GM18868 (cell line): Measurements from ENCODE around the gene LRCOL1.

Experiments used
- ATAC-seq: cut with Tn5 transposase; IDR thresholded peaks from one replicate; pipeline ENCODE4 v1.9.1; 2021; ENCODE audit warnings: mild to moderate bottlenecking, moderate library complexity; ENCODE audit not compliant: unreplicated experiment

Gene LRCOL1

DNA sequence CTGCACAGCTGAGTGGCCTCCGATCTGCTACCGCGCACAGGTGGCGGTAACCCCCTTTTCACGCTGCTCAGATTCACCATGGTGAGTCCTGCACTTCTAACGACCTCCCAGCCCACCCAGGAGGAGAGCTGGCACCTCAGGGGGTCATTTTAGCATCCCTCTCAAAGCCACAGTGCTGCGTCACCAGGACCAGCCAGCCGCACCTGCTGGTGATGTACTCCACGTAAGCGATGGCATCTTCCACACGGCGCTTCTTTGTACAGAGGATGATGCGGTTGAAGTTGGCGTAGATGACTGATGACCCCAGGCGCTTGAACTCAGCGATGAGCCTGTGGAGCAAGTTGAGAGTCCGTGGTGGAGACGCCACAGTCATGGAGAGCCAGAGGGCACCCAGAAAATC is 27.4 kb upstream of the LRCOL1 start:
- ATAC-seq, result no peak

DNA sequence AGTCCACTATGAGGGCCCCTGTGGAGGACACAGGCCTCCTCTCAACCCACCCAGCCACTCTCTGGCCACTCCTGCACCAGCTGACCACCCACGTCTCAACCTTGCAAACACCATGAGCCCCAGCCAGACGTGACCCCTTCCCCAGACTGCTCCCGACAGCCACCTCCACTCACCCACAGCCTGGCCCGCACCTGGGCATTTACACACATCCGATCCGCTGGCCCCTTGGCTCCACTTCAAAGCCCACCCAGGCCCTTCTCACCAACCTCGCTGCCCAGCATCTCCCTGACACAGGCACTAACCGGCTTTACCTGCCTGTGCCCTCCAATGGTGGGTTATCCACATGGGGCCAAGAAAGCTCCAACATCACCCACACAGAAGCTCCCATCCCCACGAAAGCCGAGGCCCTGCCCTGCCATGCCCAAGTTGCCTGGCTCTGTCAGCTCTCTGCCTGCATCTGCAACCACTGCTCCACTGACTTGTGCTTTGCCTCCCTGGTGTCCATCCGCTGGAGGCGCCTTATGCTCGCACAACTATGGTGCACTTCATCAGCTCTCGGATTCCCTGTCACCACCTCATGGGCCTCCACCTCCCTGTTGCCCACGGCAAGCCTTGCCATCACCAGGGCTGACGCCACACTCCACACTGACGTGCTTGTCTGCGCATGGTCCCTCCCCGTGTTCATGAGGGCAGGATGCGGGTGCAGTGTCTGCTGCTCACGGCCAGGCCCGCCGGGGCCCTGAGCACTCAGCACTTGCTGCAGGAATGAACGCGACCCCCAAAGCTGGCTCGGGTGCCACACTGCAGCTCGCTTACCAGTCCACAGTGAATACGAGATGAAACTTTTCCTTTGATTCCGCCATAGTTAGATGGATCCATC is 24.9 kb upstream of the LRCOL1 start:
- ATAC-seq, result no peak

DNA sequence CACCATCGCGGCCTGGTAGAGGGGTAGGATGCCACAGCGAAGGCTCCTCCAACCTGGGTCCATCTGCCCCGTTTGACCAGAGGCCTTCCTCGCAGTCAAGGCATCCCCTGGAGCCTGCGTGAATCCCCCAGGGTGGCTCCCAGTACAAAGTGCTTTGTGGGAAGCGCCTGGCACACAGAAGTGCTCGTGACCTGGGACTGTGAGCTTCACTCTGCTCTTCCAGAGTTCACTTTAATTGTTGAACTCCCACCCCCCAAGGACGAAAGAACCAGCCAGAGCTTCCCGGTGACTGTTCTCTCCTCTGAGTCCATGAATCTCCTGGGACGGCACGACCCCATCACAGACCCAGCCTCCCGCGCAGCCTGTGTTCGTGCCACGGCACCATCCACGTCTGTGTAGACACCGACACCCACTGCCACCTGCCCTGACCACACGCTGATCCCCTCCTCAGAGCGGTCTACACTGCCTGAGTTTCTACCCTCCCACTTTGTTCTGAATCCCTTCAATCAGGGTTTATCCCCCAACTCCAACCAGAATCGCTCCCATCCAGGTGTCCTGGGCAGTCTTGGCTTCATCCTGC is 24.1 kb upstream of the LRCOL1 start:
- ATAC-seq, result no peak

DNA sequence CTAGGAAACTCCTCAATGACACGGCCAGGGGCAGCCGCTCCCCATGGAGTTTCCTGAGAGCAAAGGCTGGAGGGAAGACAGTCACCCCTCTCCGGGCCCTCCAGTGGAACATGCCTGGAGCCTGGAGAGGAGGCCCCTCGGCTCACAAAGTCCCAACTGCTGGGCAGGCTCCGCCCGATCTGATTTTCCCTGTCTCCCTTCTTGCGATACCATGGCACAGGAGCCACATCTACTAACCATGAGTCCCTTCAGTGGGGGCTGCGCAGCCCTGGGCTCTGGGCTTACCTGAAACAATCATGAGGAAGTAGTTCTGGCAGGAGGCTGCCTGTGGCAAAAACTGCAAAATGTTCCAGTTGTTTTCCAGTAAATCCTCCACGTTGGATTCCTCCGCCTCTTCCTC is 23.5 kb upstream of the LRCOL1 start:
- no peak for ATAC-seq

DNA sequence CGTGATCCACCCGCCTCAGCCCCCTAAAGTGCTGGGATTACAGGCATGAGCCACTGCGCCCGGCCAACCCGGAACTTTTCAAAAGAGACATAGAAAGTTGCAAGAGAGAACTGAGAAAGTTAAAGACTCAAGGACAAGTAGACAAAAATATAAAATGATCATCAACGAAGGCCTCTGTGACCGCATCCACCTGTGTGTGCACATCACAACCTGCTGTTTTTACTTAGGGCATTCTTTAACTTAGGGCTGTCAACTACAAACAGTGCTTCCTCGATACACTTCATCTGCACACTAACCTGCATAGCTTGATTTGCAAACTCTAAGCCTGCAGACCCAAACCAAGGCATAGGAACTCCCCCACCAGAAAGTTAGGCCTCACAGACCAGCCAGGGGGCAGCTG is 23.0 kb upstream of the LRCOL1 start:
- ATAC-seq, result no peak

DNA sequence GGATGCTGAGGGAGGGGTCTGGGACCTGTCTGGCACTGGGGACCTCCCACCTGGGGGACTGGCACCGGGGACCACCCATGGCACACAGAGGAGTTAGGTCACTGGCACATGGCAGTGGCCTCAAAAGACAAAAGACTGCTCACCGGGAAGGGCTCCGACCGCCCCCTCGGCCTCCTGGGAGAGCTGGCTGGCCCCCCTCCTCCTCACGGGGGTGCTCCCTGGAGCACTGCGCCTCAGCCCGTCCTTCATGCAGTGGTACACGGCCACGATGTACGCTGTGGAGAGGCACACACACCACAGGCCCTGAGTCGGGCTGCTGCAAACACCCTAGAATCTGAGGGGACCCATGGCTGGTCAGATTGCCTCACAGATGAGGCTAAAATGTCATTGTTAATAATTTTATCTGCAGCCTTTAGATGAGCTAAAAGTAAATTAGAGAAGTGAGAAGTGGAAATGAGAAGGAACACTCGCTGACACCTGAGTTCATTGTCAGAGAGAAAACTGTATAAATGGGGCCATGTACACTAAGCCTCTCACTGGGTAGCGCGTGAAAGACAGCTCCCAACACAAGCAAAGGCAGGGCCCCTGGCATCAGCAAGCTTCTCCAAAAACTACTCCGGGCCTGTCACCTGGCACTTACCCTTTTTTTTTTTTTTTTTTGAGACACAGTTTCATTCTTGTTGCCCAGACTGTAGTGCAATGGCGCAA is 22.3 kb upstream of the LRCOL1 start:
- no peak for ATAC-seq

DNA sequence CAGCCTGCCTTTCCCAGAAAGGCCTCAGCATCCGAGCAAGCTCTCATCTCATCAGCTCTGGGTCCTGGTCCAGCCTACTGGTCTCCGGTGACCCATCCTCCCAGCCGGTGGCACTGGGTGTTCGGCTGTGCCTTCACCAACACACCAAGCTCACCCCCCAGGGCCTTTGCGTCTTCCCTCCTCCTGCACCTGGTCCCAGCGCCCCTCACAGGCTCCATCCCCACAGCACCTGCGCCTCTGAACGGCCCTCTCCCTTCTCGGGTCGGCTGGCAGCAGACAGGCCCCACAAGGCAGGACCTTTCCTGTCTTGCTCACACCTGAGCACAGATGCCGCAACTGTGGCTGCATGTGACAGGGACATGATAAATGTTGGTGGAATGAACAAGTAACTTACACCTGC is 21.3 kb upstream of the LRCOL1 start:
- no peak for ATAC-seq

DNA sequence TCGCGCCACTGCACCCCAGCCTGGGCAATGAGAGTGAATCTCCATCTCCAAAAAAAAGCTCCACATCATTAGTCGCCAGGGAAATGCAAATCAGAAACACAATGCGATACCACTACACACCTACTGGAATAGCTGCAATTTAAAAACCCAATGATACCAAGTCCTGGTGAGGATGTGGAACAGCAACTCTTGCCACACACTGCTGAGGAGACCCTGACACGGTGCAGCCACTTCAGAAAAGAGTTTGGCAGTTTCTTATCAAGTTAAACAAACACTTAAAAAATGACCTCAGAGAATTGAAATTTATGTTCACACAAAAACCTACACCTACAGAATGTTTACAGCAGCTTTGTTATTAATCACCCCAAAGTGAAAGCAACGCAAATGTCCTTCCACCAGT is 20.3 kb upstream of the LRCOL1 start:
- ATAC-seq, result no peak

DNA sequence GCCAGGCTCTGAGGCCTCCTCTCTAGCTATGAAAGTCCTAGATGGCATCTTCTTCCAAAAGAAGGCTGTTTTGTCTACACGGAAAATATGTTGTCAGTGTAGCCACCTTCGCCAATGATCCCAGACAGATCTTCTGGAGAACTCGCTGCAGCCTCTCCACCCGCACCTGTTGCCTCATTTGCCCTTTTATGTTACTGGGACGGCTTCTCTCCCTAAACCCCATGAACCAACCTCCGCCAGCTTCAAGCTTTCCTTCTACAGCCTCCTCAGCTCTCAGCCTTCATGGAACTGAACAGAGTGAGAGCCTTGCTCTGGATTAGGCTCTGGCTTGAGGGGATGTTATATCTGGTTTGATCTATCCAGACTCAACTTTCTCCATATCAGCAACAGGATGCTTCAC is 18.9 kb upstream of the LRCOL1 start:
- no peak for ATAC-seq

DNA sequence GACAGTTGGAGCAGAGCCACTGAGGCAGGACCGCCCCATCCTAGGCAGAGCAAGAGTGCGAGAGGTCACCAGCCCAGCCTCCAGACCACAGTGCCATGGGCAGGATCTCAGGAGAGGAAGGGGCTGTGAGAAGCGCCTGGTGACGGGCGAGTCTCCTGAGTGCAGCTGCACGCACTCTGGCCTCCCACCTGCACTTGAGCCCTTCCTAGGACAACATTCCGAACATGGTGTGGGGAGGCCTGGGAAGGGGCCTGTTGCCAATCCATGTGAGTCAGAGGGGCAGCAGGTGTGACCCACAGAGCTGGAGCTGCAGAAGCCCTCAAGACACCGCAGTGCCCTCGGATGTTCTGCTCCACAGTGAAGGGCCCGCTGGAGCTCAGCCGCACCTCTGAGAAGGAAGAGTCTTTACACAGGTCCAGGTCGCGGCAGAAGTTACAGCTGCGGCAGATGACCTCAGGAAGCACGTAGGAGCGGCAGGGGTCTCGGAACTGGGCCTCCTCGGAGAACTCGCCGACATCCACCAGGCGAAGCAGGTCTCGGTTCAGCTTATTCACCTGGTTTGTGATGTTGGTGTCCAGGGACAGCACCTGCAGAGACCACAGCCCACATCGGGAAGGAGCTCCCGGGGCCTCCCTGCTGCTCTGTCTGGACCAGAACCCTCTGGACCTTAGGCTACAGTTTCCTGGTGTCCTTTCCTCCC is 15.5 kb upstream of the LRCOL1 start:
- no peak for ATAC-seq

DNA sequence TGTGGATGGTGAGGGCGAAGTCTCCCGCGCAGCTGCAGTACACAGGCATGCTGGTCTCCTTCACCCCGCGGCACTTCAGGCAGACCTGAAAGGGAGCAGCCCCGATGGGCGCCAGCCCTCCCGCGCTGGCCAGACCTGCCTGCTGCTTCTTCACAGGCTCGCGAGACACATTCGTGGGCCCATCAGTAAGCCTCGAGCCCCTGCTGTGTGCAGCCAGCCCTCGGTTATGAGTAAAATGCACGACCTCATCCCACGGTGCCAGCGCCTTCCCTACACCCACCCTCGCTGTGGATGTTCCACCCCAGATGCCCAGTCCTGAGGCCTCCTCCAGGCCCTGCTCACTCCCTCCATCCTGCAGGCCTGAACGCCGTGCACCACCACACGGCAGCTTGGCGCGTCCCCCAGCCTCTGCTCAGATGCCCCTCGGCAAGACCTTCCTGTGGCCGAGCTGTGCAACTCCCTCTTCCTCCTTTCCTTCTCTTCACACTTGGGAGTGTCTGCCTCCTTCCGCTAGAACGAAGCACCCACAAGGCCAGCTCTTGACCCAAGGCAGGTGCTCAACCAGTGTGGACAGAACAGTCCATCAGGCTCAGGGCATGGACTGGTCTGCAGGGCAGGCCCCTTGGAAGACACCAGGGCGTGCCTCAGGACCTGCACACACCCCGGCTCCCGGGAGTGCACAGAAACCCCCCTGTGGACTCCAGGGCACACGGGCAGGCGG is 14.7 kb upstream of the LRCOL1 start:
- no peak for ATAC-seq

DNA sequence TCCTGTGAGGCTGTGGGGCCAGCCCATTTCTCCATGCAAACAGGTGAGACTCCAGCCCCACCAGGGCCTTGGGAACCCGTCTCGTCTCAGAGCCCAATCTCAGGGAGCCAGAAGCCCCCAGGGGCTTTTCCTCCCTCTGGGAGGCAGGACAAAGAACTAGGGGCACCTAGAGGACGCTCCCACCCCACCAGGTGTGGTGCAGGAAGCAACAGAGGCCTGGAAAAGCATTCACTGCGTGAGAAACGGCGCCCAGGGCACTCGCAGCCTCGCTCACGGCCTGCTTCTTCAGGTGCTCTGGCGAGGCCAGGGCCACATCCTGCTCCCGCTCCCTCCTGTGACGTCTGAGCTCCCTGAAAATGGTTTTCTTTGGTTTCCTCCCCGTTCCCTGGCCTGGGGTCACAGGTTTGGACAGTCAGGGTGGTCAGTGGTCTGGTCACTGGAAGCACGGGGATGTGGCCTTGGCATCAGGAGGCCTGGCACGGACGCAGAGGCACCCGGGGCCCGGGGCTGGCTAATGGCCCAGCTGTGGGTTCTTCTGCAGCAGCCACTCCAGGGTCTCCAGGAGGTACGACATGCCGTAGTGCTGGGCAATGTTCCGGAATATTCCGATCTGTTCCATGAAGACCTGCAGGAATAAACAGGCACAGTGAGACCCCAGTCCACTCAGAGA is 13.9 kb upstream of the LRCOL1 start:
- ATAC-seq, result no peak

DNA sequence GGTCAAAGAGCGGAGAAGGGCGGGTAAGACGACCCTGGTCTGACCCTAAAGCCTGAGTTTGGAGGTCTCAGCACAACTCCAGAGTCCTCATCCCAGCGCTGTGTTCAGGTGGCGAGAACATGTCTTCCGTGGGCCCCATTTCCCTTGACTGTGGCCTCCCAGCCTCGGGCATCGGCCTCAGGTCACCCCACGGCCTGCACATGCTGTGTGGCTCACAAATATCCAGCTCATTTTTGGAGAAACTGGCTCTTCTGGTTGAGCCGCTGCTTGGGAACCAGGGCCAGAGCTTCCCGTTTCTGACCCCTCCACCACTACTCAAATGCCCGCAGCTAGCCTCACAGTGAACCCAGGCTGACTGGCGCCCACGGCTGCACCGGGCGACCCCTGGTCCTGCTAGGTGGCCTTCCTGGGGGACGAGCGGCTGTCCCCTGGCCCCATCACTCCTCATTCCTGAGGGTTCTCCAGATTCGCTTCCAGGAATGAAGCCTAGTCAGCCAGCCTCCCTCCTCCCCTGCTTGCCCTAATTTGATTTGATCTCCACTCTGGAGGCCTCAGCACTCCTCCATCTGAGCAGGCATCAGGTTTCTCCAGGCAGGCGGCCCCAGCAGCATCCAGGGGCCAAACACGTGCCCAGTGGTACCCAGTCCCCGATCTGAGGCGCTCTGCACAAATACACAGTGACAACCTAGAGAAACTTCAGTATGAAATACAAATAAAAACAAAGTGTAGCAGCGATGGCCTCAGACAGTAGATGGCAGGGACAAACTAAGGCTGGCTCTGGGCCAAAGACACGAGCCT is 12.9 kb upstream of the LRCOL1 start:
- ATAC-seq, result no peak

DNA sequence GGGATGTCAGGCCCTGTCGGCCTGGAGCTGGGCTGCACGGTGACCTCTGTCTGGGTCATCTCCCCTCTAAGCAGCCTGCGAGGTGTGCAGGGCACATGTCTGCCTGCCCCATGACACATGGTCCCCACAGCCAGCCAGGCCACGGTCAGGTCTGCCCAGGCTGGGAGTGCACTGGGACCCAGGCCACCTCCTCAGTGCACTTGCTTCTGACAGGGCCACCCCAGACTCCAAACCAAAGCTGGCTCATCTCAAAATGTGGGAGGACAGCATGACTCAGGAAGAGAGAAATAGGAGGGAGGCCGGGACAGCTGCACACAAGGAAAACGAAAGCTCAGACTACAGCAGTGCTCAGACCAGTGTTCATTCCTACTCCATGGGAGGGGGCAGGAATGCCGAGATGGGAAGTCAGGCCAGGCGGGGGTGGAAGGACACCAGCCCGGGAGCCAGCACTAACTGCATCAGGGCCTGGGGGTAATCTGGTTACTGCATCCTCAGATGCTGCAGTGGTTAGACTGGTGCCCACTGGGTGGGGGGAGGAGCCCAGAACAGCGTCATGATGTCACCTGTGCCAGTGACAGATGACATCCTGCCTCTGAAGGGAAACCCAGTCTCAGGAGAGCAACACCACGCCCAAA is 12.2 kb upstream of the LRCOL1 start:
- no peak for ATAC-seq

DNA sequence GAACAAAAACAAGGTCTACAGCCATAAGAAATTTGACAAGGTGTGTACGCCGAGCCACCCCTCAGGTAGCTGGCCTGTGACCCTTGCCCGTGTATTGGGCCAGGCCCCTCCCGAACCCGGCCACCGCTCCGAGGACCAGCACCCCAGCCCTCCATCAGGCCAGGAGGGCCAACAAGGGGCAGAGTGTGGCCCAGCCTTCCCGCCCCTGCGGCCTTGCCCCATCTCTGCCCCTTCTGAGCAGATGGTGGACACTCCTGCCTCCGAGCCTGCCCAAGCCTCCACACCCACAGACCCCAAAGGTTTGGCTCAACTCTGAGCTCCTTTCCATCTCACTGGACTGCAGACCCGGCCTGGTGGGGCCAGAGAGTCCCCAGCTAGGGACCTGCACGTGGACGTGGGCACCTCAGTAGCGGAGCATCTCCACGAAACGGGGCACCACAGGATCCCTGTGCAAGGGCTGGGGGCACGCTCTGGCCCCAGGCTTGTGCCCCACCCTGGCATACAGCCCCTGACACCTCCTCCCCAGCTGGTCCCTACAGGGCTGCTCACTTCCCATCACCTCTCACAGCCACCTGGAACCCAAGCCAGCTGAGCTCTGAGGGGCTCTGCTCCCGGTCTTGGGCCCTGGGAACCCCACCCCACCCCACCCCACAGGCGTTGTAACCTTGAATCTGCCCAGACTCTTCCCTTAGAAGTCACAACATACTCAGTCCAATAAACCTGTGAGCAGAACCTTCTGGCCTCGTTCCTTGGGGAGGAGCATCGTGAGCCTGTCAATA is 11.5 kb upstream of the LRCOL1 start:
- ATAC-seq, result no peak

DNA sequence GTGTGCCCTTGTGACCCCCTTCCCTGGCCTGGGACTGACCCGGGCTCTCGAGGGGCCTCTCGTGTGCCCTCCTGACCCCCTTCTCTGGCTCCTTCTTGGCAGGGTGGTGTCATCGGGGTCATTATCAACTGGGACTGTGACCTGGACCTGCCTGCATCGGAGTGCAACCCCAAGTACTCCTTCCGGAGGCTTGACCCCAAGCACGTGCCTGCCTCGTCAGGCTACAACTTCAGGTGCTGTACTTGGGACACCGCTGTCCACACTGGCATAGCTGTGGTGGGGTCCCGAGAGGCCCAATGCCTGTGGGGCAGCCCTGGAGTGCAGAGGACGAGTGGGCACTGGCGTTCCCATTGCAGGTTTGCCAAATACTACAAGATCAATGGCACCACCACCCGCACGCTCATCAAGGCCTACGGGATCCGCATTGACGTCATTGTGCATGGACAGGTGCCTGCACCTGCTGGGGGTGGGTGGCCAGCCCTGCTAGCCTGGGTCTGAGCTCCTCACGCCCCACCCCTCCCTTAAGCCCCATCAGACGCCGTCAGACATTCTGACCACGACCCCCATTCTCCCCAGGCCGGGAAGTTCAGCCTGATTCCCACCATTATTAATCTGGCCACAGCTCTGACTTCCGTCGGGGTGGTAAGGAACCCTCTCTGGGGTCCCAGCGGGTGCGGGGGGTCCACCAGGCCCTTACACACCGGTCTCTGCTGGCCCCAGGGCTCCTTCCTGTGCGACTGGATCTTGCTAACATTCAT is 10.7 kb upstream of the LRCOL1 start:
- no peak for ATAC-seq

DNA sequence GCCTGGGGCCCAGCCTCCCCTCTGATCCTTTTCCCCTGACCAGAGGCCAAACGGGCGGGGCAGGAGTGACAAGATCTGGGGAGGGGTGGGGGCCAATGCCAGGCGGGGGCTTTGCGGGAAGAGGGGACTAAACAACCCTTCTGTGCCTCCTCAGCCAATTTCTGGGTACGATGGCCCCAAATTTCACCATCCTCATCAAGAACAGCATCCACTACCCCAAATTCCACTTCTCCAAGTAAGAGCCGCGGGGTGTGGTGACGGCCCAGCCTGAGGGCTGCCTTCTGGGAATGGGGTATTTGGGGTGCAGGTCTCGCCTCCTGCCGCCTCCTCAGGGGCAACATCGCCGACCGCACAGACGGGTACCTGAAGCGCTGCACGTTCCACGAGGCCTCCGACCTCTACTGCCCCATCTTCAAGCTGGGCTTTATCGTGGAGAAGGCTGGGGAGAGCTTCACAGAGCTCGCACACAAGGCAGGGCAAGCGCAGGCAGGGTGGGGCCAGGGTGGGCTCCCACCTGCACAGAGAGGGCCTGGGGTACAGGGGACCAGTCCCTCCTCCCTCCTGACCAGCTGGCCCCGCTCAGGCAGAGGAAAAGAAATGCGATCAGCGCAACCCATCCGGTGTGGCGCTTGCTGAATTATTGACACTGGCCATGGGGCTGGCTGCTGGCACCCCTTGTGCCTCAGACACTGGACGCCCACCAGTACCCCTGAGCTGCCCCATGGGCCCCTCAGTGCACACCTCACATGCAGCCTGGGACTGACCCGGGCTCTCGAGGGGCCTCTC is 9.9 kb upstream of the LRCOL1 start:
- no peak for ATAC-seq
